Smooth muscle cell (in vitro differentiated cells): ENCODE data around the gene MVB12B. TPM values are rescaled to one million over a fixed set of nuclear protein-coding genes. Genes with fewer than 3 reads are reported as not detected.

Source experiments
- DNase-seq: peaks from one replicate; lab custom pipeline; 2025; ENCODE audit not compliant: unreplicated experiment; lab: John Stamatoyannopoulos, UW
- H2AFZ ChIP-seq: fragments of 200-600 bp; sonication (generic); 2 replicates; pipeline ENCODE4 v1.6.0; 2016; ENCODE audit warnings: antibody characterized with exemption, low read depth, mild to moderate bottlenecking
- H3F3A ChIP-seq: fragments of 200-600 bp; sonication (generic); 2 replicates; pipeline ENCODE4 v1.6.0; 2017; ENCODE audit warnings: antibody characterized with exemption, low read depth
- H3K27ac ChIP-seq: fragments of 200-600 bp; sonication (generic); 2 replicates; pipeline ENCODE4 v1.5.1; 2016; ENCODE audit warnings: low read depth, mild to moderate bottlenecking
- H3K27me3 ChIP-seq: fragments of 200-600 bp; sonication (generic); 2 replicates; pipeline ENCODE4 v1.6.1; 2016; ENCODE audit warnings: low read depth, mild to moderate bottlenecking
- H3K36me3 ChIP-seq: fragments of 200-600 bp; sonication (generic); 2 replicates; pipeline ENCODE4 v1.5.1; 2016; ENCODE audit warnings: low read depth
- H3K4me1 ChIP-seq: fragments of 200-600 bp; sonication (generic); 2 replicates; pipeline ENCODE4 v1.5.1; 2016; ENCODE audit warnings: low read depth
- H3K4me2 ChIP-seq: fragments of 200-600 bp; sonication (generic); 2 replicates; pipeline ENCODE4 v1.6.0; 2016; ENCODE audit warnings: mild to moderate bottlenecking
- H3K4me3 ChIP-seq: fragments of 200-600 bp; sonication (generic); 2 replicates; pipeline ENCODE4 v1.5.1; 2016; ENCODE audit warnings: mild to moderate bottlenecking
- H3K79me2 ChIP-seq: fragments of 200-600 bp; sonication (generic); 2 replicates; pipeline ENCODE4 v1.6.0; 2016; ENCODE audit warnings: low read depth, mild to moderate bottlenecking
- H3K9ac ChIP-seq: fragments of 200-600 bp; sonication (generic); 2 replicates; pipeline ENCODE4 v1.6.0; 2016; ENCODE audit warnings: low read depth
- H3K9me3 ChIP-seq: fragments of 200-600 bp; sonication (generic); replicated peaks from 2 replicates; pipeline ENCODE4 v1.5.1; 2016; ENCODE audit warnings: low read depth
- H4K20me1 ChIP-seq: fragments of 200-600 bp; sonication (generic); 2 replicates; pipeline ENCODE4 v1.6.0; 2016; ENCODE audit warnings: low read depth
- WGBS: methylation state at CpG from one replicate; pipeline ENCODE4 v1.1.7; 2016; ENCODE audit warnings: low lambda C conversion rate; 5-methylcytosine and 5-hydroxymethylcytosine counted together
- polyA plus RNA-seq: library from polyadenylated mRNA; unstranded; fragments of >200 nt; fragmentation: Nextera tagmentation; extraction: Ambion mirVana; gene quantifications from 2 replicates; pipeline ENCODE4 v1.2.1, GENCODE V29; 2016
- total RNA-seq: library from RNA; depleted of rRNA; stranded (reverse); fragments of >200 nt; gene quantifications from 2 replicates; pipeline ENCODE4 v1.2.3, GENCODE V29; 2014
- TF ChIP-seq, protein P1 (sequence below): fragments of 200-600 bp; sonication (generic); IDR thresholded peaks from 2 replicates; pipeline ENCODE4 v1.5.1; 2017; ENCODE audit warnings: borderline replicate concordance, mild to moderate bottlenecking, antibody characterized with exemption; ENCODE audit not compliant: insufficient read depth, poor library complexity, severe bottlenecking

Gene MVB12B
- total and polyA plus RNA-seq, 2 experiments from 2014 or later = 4.3 to 5.4 TPM

DNA sequence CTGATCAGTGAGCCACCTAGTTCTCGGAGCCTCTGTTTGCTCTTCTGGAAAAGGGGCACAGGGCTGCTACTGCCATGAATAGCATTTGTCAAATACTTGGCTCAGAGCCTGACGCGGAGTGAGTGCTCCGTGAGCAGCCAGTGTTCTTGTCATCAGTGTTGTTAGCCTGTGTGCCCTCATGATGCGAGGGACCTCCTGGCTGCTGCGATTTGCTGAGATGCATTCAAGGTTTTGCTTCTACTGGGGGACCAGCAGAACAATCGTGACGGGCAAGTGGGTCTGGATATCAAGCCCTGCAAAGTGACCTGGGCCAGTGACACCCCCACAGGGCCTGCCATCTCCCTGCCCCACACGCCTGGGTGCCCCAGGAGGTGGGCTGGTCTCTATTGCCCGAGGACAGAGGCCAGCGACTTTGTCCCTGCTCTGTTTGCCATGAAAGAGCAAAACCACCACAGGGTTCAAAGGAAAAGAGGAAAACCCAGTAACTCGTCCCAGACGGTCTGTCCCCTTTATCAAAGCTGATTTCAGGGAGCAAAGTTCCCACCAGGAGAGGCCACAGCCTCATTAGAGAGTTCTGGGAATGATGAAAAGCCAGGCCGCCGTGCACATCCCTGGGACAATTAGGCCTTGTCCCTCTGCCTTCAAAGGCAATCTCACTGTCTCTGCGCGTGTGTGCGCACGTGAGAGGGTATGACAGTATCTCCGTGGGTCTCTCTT is 200.6 kb downstream of the MVB12B start:
- no peaks in the 10 kb centered on the region for H3K36me3 ChIP-seq
- no peak for DNase-seq
- no peaks in the 10 kb centered on the region for H3K9me3 ChIP-seq
- H3K9ac ChIP-seq = no peak overlapping the region
- TF ChIP-seq, protein P1, sequence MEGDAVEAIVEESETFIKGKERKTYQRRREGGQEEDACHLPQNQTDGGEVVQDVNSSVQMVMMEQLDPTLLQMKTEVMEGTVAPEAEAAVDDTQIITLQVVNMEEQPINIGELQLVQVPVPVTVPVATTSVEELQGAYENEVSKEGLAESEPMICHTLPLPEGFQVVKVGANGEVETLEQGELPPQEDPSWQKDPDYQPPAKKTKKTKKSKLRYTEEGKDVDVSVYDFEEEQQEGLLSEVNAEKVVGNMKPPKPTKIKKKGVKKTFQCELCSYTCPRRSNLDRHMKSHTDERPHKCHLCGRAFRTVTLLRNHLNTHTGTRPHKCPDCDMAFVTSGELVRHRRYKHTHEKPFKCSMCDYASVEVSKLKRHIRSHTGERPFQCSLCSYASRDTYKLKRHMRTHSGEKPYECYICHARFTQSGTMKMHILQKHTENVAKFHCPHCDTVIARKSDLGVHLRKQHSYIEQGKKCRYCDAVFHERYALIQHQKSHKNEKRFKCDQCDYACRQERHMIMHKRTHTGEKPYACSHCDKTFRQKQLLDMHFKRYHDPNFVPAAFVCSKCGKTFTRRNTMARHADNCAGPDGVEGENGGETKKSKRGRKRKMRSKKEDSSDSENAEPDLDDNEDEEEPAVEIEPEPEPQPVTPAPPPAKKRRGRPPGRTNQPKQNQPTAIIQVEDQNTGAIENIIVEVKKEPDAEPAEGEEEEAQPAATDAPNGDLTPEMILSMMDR = no peak
- H3K79me2 ChIP-seq = no peaks in the 10 kb centered on the region
- WGBS = 80% methylated on average over 20 of the region's 20 CpGs
- peaks cover 1% of the 10 kb centered on the region for H3F3A ChIP-seq
- no peak overlapping the region for H3K4me3 ChIP-seq
- peak overlapping the region; percentile 40 for H3K27ac ChIP-seq
- H2AFZ ChIP-seq = no peak overlapping the region
- no peaks in the 10 kb centered on the region for H3K27me3 ChIP-seq
- H3K4me2 ChIP-seq = no peak overlapping the region
- H3K4me1 ChIP-seq = peaks cover 20% of the 10 kb centered on the region
- no peaks in the 10 kb centered on the region for H4K20me1 ChIP-seq

DNA sequence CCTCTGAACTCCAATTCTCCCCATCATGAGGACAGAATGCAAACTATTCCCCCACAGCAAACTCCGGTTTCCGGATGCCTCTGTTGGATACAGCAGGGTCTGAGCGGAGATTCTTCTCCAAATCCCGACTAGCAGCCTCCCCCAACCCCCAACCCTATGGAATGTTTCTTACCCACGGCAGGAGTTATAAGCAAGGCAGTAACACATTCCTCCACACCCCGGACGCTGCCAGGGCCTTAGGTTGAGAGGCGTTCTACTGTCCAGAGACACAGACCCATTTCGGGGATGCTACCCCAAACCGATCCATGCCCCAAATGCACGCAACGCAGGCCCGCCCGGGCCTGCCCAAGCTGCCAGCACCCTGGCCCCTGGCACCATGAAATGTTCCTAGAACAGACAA is 201.5 kb downstream of the MVB12B start:
- peaks cover 25% of the 10 kb centered on the region for H3K4me1 ChIP-seq
- no peak overlapping the region for H2AFZ ChIP-seq
- DNase-seq = no peak
- TF ChIP-seq, protein P1 = no peak
- WGBS = 53% methylated on average over 14 of the region's 14 CpGs
- H3K9me3 ChIP-seq = no peaks in the 10 kb centered on the region
- peaks cover under 1% of the 10 kb centered on the region for H3K27me3 ChIP-seq
- H4K20me1 ChIP-seq = no peaks in the 10 kb centered on the region
- H3F3A ChIP-seq = peaks cover 3% of the 10 kb centered on the region
- no peaks in the 10 kb centered on the region for H3K36me3 ChIP-seq
- H3K27ac ChIP-seq = peak overlapping the region; percentile 40
- H3K79me2 ChIP-seq = no peaks in the 10 kb centered on the region
- H3K4me3 ChIP-seq = no peak overlapping the region
- H3K4me2 ChIP-seq = peak overlapping the region; percentile 42
- no peak overlapping the region for H3K9ac ChIP-seq

DNA sequence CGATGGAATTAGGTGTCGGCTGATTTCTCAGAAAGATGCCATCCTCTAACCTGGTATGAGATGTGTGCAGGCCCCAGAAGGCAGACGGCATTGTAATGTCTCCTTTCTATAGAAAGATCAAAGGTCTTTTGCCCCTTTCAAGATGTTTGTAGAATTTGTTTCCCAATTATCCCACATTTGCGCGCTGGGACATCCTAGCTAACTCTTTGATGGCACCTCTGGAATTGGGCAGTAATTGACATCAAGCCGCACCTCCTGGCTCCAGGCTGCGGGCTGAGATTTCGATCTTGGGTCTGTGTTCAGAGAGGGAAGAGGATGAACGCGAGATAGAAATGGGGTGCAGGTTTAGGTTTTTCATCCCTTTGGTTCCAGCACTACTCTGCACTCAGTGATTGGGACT is 202.3 kb downstream of the MVB12B start:
- no peak overlapping the region for H3K9ac ChIP-seq
- H3K36me3 ChIP-seq = no peaks in the 10 kb centered on the region
- no peak for DNase-seq
- TF ChIP-seq, protein P1 = no peak
- H2AFZ ChIP-seq = no peak overlapping the region
- no peaks in the 10 kb centered on the region for H3K79me2 ChIP-seq
- no peak overlapping the region for H3K4me3 ChIP-seq
- H3K27me3 ChIP-seq = peaks cover 8% of the 10 kb centered on the region
- no peak overlapping the region for H3K27ac ChIP-seq
- no peaks in the 10 kb centered on the region for H4K20me1 ChIP-seq
- H3K9me3 ChIP-seq = no peaks in the 10 kb centered on the region
- peaks cover 3% of the 10 kb centered on the region for H3F3A ChIP-seq
- WGBS = 76% methylated on average over 10 of the region's 10 CpGs
- H3K4me2 ChIP-seq = no peak overlapping the region
- peaks cover 25% of the 10 kb centered on the region for H3K4me1 ChIP-seq
